ENCODE data around the gene PCMTD2. TPM values are rescaled to one million over a fixed set of nuclear protein-coding genes. Genes with fewer than 3 reads are reported as not detected.
A peak's percentile ranks its signal among the peaks of the same experiment; 100 is the strongest.

Gene PCMTD2
- total and polyA plus RNA-seq, 2 of the 13 experiments (the other 11 are each of a cell fraction or from before 2014, with no cell fraction given), result 47.0 to 76.9 TPM

DNA sequence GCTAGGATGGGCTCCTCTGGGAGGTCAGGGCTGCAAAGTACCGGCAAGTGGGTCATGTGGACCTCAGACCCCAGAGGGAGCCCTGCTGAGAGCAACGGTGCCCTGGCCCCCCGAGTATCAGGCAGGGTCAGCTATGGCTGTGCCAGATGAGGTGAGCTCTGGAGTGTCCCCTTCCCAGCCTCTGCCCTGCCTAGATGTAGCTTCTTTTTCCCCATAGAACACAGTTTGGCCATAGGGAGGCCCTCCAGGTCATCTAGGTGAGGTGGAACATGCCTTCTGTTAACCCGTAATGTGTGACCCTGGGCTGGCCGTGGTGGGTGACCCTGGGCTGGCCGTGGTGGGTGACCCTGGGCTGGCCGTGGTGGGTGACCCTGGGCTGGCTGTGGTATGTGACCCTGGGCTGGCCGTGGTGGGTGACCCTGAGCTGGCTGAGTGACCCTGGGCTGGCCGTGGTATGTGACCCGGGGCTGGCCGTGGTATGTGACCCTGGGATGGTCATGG lies 21.2 kb upstream of the PCMTD2 start (continued):
- TF ChIP-seq, protein P1, sequence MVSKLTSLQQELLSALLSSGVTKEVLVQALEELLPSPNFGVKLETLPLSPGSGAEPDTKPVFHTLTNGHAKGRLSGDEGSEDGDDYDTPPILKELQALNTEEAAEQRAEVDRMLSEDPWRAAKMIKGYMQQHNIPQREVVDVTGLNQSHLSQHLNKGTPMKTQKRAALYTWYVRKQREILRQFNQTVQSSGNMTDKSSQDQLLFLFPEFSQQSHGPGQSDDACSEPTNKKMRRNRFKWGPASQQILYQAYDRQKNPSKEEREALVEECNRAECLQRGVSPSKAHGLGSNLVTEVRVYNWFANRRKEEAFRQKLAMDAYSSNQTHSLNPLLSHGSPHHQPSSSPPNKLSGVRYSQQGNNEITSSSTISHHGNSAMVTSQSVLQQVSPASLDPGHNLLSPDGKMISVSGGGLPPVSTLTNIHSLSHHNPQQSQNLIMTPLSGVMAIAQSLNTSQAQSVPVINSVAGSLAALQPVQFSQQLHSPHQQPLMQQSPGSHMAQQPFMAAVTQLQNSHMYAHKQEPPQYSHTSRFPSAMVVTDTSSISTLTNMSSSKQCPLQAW (CRISPR knock-in tag; IDR thresholded peaks at IDR 0.05), result peak; percentile 30; the same call in 1 of the 2 replicates
- TF ChIP-seq RARG (CRISPR knock-in tag; IDR thresholded peaks at IDR 0.05; ENCODE audit: low read depth) (no peak), ZKSCAN5 (CRISPR knock-in tag; IDR thresholded peaks at IDR 0.05) (no peak; the same call in 1 of the 2 replicates), NFE2 (CRISPR knock-in tag; IDR thresholded peaks at IDR 0.05) (no peak), ZNF619 (CRISPR knock-in tag; IDR thresholded peaks at IDR 0.05) (0 out of 2 replicates have a peak, but pooled peaks have one; percentile 67), FOXC1 (CRISPR knock-in tag; IDR thresholded peaks at IDR 0.05; ENCODE audit: borderline replicate concordance) (no peak), ZNF335 (CRISPR knock-in tag; IDR thresholded peaks at IDR 0.05) (no peak), ZBTB7B (CRISPR knock-in tag; IDR thresholded peaks at IDR 0.05) (peak; percentile 36; the same call in 1 of the 2 replicates), RARA (CRISPR knock-in tag; IDR thresholded peaks at IDR 0.05) (peak; percentile 82), FIP1L1 (IDR thresholded peaks at IDR 0.05; ENCODE audit: borderline replicate concordance, insufficient read depth, low read depth, low read length) (no peak), ARNTL (CRISPR knock-in tag; IDR thresholded peaks at IDR 0.05) (peak; percentile 57; the same call in 1 of the 2 replicates), PCBP2 (optimal IDR thresholded peaks at IDR 0.05; ENCODE audit: low read depth, low read length, poor library complexity, severe bottlenecking) (no peak), REPIN1 (CRISPR knock-in tag; IDR thresholded peaks at IDR 0.05; ENCODE audit: borderline replicate concordance, low read depth) (peak; percentile 67), ZNF563 (CRISPR knock-in tag; IDR thresholded peaks at IDR 0.05) (peak; percentile 69; the same call in 1 of the 2 replicates), ZNF652 (CRISPR knock-in tag; IDR thresholded peaks at IDR 0.05; ENCODE audit: borderline replicate concordance, low read depth) (0 out of 2 replicates have a peak, but pooled peaks have one; percentile 30), PITX1 (CRISPR knock-in tag; IDR thresholded peaks at IDR 0.05) (0 out of 2 replicates have a peak, but pooled peaks have one; percentile 31), FOSL1 (CRISPR knock-in tag; IDR thresholded peaks at IDR 0.05; ENCODE audit: borderline replicate concordance) (no peak), NFYC (CRISPR knock-in tag; IDR thresholded peaks at IDR 0.05) (no peak), HIVEP1 (CRISPR knock-in tag; IDR thresholded peaks at IDR 0.05) (peak; percentile 69; the same call in 1 of the 2 replicates), SKI (IDR thresholded peaks at IDR 0.05; ENCODE audit: partially characterized antibody) (peak; percentile 40), SAFB2 (CRISPR knock-in tag; IDR thresholded peaks at IDR 0.05; ENCODE audit: borderline replicate concordance, low read depth) (0 out of 2 replicates have a peak, but pooled peaks have one; percentile 17), NR2F6 (IDR thresholded peaks at IDR 0.05) (peak; percentile 96), NR2F6 (CRISPR knock-in tag; IDR thresholded peaks at IDR 0.05) (peak; percentile 76), ZNF616 (CRISPR knock-in tag; IDR thresholded peaks at IDR 0.05; ENCODE audit: low read depth) (0 out of 2 replicates have a peak, but pooled peaks have one; percentile 34), NONO (IDR thresholded peaks at IDR 0.05) (no peak), NONO (CRISPR knock-in tag; conservative IDR thresholded peaks at IDR 0.05) (peak; percentile 59), HDAC1 (CRISPR knock-in tag; IDR thresholded peaks at IDR 0.05) (peak; percentile 78)
- TF ChIP-seq, protein P2, sequence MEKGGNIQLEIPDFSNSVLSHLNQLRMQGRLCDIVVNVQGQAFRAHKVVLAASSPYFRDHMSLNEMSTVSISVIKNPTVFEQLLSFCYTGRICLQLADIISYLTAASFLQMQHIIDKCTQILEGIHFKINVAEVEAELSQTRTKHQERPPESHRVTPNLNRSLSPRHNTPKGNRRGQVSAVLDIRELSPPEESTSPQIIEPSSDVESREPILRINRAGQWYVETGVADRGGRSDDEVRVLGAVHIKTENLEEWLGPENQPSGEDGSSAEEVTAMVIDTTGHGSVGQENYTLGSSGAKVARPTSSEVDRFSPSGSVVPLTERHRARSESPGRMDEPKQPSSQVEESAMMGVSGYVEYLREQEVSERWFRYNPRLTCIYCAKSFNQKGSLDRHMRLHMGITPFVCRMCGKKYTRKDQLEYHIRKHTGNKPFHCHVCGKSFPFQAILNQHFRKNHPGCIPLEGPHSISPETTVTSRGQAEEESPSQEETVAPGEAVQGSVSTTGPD (CRISPR knock-in tag; IDR thresholded peaks at IDR 0.05), result peak; percentile 97
